ENCODE results near the gene RNF166.

Gene RNF166

GRCh38 chr16:88710556-88710955 lies 4.3 kb upstream of the RNF166 start:
- TF ChIP-seq EZH2 (IDR thresholded peaks at IDR 0.05; ENCODE audit: borderline replicate concordance, low read depth, low read length, severe bottlenecking), result no peak
- TF ChIP-seq CTCF (IDR thresholded peaks at IDR 0.05; ENCODE audit: borderline replicate concordance, extremely low read depth, low read length, poor library complexity, severe bottlenecking), result no peak
- Histone ChIP-seq H3K9ac (ENCODE audit: low read depth, low read length) (no peak overlapping the region), H3K9me3 (ENCODE audit: insufficient read depth, low read length, severe bottlenecking) (no peaks in the 10 kb centered on the region), H3K36me3 (ENCODE audit: insufficient read depth, low read length) (peaks cover 33% of the 10 kb centered on the region), H3K4me3 (ENCODE audit: low read depth in 1 of 2, low read length in 2 of 2) (no peak overlapping the region), H4K20me1 (ENCODE audit: insufficient read depth, low read length) (peaks cover 48% of the 10 kb centered on the region), H3K4me1 (ENCODE audit: insufficient read depth, low read length) (peaks cover 26% of the 10 kb centered on the region), H3K79me2 (ENCODE audit: insufficient read depth, low read length) (peaks cover 53% of the 10 kb centered on the region), H3K27me3 (ENCODE audit: insufficient read depth, low read length, poor library complexity) (no peaks in the 10 kb centered on the region), H3K27ac (ENCODE audit: low read length) (no peak overlapping the region), H3K4me2 (ENCODE audit: insufficient read depth, low read length) (no peak overlapping the region), H2AFZ (ENCODE audit: low read depth, low read length) (no peak overlapping the region)
- no peak for DNase-seq
- ATAC-seq (ENCODE audit: insufficient read depth, low read depth), result no peak

GRCh38 chr16:88706965-88707826 lies 988 bp upstream of the RNF166 start:
- Histone ChIP-seq H2AFZ (ENCODE audit: low read depth, low read length) (peak overlapping the region; percentile 98), H3K4me2 (ENCODE audit: insufficient read depth, low read length) (peak overlapping the region; percentile 100), H3K27ac (ENCODE audit: low read length) (peak overlapping the region; percentile 59), H4K20me1 (ENCODE audit: insufficient read depth, low read length) (peaks cover 43% of the 10 kb centered on the region), H3K36me3 (ENCODE audit: insufficient read depth, low read length) (peaks cover 17% of the 10 kb centered on the region), H3K9me3 (ENCODE audit: insufficient read depth, low read length, severe bottlenecking) (no peaks in the 10 kb centered on the region), H3K27me3 (ENCODE audit: insufficient read depth, low read length, poor library complexity) (no peaks in the 10 kb centered on the region), H3K9ac (ENCODE audit: low read depth, low read length) (peak overlapping the region; percentile 89), H3K4me1 (ENCODE audit: insufficient read depth, low read length) (peaks cover 59% of the 10 kb centered on the region), H3K79me2 (ENCODE audit: insufficient read depth, low read length) (peaks cover 83% of the 10 kb centered on the region), H3K4me3 (ENCODE audit: low read depth in 1 of 2, low read length in 2 of 2) (peak overlapping the region; percentile 99 to 100)
- DNase-seq (no peak), ATAC-seq (ENCODE audit: insufficient read depth, low read depth) (no peak)
- TF ChIP-seq CTCF (IDR thresholded peaks at IDR 0.05; ENCODE audit: borderline replicate concordance, extremely low read depth, low read length, poor library complexity, severe bottlenecking), result no peak
- no peak for TF ChIP-seq EZH2 (IDR thresholded peaks at IDR 0.05; ENCODE audit: borderline replicate concordance, low read depth, low read length, severe bottlenecking)

- Histone ChIP-seq H3K79me2 (ENCODE audit: insufficient read depth, low read length) (peaks cover 88% of the 10 kb centered on the region), H3K4me1 (ENCODE audit: insufficient read depth, low read length) (peaks cover 73% of the 10 kb centered on the region), H3K4me3 (ENCODE audit: low read depth in 1 of 2, low read length in 2 of 2) (peak overlapping the region; percentile 99 to 100; a peak in 3 of 4 replicates), H3K27me3 (ENCODE audit: insufficient read depth, low read length, poor library complexity) (no peaks in the 10 kb centered on the region), H3K9me3 (ENCODE audit: insufficient read depth, low read length, severe bottlenecking) (no peaks in the 10 kb centered on the region), H3K4me2 (ENCODE audit: insufficient read depth, low read length) (peak overlapping the region; percentile 100), H2AFZ (ENCODE audit: low read depth, low read length) (peak overlapping the region; percentile 98), H3K27ac (ENCODE audit: low read length) (peak overlapping the region; percentile 65), H3K36me3 (ENCODE audit: insufficient read depth, low read length) (peaks cover 19% of the 10 kb centered on the region), H3K9ac (ENCODE audit: low read depth, low read length) (peak overlapping the region; percentile 89), H4K20me1 (ENCODE audit: insufficient read depth, low read length) (peaks cover 34% of the 10 kb centered on the region)
- no peak for ATAC-seq (ENCODE audit: insufficient read depth, low read depth)
- DNase-seq, result no peak
- no peak for TF ChIP-seq CTCF (IDR thresholded peaks at IDR 0.05; ENCODE audit: borderline replicate concordance, extremely low read depth, low read length, poor library complexity, severe bottlenecking)
- no peak for TF ChIP-seq EZH2 (IDR thresholded peaks at IDR 0.05; ENCODE audit: borderline replicate concordance, low read depth, low read length, severe bottlenecking)
Measured at GRCh38 chr16:88705801-88706228, 393 bp downstream of the RNF166 start.

Data from DND-41 (cell line).